Middle frontal gyrus (tissue), 1 donor: Measurements from ENCODE around the gene FCRL2.

Experiments
- DNase-seq: peaks from one replicate; pipeline ENCODE4 v3.0.0-alpha.2; 2015; ENCODE audit warnings: low spot score; ENCODE audit errors: extremely low spot score

FCRL2 gene, protein sequence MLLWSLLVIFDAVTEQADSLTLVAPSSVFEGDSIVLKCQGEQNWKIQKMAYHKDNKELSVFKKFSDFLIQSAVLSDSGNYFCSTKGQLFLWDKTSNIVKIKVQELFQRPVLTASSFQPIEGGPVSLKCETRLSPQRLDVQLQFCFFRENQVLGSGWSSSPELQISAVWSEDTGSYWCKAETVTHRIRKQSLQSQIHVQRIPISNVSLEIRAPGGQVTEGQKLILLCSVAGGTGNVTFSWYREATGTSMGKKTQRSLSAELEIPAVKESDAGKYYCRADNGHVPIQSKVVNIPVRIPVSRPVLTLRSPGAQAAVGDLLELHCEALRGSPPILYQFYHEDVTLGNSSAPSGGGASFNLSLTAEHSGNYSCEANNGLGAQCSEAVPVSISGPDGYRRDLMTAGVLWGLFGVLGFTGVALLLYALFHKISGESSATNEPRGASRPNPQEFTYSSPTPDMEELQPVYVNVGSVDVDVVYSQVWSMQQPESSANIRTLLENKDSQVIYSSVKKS

DNA sequence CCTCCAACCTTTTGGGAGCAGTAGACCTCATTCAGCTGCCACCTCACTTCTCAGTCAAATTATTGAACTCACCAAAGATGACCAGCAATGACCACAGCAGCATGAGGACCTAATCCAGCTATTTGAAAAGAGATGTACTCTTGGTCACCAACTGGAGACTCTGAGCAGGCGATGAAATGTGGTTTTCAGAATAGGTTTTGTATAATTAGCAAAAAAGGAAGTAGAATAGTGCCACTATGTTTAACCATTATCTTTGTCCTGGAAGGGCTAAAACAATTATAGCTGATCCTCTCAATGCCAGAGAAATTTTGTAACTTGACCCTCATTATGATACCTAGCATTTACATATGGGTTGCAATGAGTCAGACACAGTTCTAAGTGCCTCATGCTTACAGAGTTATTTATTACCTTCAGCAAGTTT lies at the start of gene FCRL2:
Gene FCRL2, minus strand, starts transcription at position 162 of the 421 bp plus-strand sequence. Its CDS starts 59 bp downstream, at position 103.
- DNase-seq = no peak

- no peak for DNase-seq
Observed at GRCh38 chr1:157820299-157820698, 43.4 kb upstream of the FCRL2 start.

DNA sequence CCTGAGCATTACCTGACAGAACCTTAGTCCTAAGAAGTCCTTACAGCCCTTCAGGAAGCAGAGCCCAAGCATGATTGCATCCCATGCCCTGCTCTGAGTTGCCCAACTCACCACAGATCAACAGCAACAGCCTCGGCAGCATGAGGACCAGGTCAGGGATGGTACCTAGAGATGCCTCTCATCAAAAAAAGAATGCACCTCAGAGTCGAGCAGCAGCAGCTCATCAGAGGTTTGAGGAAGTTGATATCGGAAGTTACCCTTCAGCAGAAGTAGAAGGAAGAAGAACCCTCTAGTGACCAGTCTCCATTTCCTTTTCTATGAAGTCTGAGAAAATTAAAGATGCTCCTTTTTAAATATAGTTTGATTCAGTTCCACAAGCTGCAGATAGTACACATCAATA lies 43.0 kb upstream of the FCRL2 start, which contains the start of gene FCRL1:
Gene FCRL1, minus strand, starts transcription at position 225 of the 400 bp plus-strand sequence. Its CDS starts 83 bp downstream, at position 142.
- DNase-seq = no peak

- no peak for DNase-seq
Observed at GRCh38 chr1:157819215-157819614, 42.3 kb upstream of the FCRL2 start.

DNA sequence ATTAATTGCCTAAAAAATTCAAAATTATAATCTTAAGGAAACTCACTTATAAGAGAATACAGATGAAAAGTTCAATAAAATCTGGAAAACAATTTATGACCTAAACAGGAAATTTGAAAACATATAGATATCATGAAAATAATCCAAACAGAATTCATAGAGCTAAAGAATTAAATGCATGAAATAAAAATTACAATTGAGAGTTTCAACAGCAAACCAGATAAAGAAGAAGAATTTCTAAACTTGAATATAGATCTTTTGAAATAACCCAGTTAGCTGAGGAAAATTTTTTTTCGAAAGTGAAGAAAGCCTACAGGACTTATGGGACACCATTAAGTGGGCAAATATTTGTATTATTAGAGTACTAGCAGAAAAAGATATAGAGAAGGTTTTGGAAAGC lies 36.3 kb upstream of the FCRL2 start:
- no peak for DNase-seq

DNA sequence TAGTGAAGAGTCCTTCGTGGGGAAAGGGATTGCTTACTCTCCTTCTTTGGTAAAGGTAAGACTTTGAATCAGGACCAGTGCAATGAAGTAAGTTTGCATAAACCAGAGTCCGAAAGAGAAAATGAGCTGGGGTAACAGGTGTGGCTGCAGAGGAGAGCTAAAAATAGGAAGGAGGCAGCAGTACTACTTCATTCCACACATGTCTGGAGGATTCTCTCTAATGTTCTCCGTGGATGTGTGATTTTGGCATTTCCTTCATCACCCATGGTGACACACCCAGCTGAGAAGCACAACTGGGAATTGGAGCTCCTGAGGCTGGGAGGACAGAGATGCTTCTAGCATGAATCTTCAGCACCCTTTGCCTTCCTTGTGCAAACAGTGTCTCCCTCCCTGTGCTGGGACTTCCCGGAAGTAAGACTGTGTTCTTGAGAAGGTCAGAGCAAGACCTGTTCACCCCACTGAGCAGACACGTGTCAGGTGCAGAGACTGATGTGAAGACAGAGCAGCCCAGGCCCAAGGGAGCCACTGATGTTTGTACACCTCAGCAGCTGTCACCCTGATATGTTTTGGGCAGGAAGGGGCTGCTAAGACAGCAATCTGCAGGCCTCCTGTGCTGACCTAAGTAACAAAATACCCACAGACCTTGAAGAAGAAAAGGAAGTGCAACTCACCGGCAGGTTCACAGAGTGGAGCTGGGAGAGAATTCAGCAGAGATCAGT lies 29.7 kb upstream of the FCRL2 start:
- no peak for DNase-seq

GRCh38 chr1:157803851-157804250 lies 26.9 kb upstream of the FCRL2 start:
- DNase-seq = no peak

GRCh38 chr1:157799996-157800395 lies 23.1 kb upstream of the FCRL2 start:
- DNase-seq = no peak

DNA sequence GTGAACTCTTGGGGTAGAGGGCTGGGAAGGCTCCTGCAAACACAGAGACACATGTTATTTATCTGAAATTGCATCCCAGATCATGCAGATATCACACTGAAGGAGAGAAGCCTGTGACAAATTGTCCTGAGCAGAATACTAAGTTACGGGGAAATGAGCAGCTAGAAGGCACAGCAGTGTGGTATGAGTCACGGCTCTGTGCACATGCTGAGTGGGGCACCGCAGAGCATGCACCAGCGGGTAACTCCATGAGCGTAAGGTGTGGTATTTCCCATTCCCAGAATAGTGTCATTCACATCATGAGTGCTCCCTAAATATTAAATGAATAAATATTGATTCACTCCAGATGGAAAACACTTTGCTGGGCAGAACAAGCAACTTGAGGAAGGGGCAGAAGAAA lies 21.3 kb upstream of the FCRL2 start:
- no peak for DNase-seq

GRCh38 chr1:157785248-157785647 lies 8.3 kb upstream of the FCRL2 start:
- DNase-seq = no peak

DNA sequence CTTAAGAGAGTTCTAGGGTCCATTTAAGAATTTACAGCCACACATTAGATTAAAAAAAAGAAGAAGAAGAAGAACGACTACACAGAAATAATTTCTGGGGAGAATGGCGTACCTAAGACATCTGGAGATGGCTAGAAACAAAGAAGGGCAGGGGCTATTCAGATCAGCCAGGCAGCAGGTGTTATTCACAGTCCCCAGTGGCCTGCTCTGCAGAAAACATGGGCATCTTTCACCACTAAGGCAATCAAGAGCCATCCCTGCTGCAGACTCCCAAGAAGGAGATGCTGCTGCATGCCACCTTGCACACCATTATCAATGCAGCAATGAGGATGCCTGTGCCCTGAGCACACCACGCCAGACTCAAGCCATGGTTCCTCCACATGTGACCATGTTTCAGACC lies 7.9 kb upstream of the FCRL2 start:
- no peak for DNase-seq

- DNase-seq = no peak
Observed at GRCh38 chr1:157782931-157783330, 6.0 kb upstream of the FCRL2 start.

DNA sequence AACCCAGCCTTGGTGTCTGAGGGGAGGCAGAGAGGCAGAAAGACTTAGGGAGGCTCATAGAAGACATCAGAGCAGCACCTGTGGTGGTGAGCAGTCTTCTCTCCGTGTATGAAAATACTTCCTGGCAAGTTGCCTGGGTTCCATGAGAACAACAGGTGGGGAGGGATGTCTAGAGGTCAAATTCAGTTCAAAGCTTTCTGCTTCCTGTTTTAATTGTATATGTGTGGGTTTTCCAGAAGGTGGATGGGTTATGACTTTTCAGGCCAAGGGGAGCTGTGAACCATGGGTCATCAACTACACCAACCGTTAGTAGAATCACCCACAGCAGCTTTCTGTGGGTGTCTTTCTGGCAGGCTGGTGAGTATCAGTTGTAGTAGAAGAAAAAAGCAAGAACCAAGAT lies 4.1 kb upstream of the FCRL2 start:
- DNase-seq = no peak

DNA sequence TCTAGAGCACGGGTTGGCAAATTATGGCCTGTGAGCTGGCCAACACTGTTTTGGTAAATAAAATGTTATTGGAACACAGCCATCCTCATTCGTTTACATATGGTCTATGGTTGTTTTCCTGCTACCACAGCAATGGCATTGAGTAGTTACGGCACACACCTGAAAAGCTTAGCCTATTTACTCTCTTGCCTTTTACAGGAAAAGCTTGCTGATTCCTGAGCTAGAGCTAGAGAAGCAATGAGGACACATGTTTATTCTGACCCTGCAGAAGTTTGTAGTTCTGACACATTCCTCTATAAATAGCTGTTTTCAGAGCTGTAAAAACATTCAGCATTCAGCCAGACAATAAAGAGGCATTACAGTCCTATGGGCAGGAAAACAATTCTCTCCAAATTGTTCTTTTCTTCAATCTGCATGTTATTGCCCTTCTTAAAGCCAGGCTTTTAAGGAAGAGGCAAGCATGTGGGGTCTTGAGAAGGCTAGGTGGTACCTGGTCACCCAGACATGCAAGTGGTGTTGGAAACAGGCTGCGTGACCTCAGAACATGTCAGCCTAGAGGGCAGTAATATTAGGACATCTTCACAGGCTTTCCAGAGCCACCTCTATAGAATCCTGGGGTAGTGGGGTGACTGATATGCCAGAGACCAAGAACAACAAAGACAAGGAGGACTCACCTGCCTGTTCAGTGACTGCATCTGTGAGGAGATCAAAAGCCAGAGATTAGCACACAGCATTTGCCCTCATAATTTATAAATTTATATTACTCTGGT lies 1.6 kb downstream of the FCRL2 start:
- DNase-seq = no peak

DNA sequence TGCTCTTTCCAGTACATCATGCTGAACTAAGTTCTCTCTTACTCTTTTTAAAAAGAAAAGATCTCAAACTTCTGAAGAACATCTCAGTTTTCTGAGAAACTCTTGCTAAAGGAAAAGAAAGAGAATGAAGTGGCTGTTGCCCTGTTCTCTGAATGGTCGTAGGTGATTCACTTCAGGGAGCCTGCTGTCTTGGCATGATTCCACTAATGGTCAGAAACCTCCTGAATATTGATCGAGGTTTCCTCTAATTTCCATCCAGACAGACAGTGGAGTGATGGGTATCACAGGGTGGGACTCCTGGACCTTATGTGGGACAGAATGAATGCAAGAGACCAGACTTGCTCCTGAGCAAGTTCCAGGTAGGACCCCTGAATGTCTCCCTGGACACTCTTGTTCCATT lies 2.5 kb downstream of the FCRL2 start:
- DNase-seq = no peak

DNA sequence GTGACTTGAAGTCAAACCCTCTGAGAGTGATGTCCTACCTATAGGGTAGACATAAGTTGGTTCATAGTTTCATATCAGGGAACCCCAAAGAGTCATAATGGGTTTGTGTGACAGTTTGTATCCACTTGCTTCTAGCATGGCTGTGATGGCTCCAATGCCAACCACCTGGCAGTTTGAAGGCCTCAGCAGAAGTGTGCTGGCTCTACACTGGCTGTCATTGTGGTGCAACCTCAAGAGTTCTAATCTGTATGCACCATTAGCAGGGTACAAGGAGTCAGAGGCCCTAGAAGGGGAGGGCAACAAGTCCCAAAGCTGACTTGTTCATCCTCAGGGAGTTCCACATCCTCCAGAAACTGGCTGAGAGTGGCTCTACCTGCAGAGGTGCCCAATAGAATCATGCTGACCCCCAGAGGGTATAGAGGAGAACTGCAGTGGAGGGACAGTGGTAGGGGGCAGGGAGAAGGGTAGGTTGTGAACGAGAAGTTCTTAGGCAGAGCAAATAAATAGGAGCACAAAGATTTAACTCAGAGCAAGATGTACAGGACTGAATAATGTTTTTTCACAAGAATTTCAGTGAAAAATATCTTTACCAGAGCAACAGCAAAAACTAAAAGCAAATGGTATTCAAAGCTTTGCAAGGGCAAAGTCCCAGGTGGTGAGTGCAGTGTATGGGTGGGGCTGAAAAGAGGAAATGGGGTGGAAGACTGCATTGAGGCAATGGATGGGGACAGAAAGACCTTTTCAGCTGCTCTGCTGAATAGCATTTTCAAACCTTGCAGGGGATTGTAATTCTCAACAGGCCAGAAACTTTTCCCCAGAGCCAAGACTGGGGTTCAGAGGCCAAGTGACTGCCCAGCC lies 3.2 kb downstream of the FCRL2 start:
- no peak for DNase-seq

DNA sequence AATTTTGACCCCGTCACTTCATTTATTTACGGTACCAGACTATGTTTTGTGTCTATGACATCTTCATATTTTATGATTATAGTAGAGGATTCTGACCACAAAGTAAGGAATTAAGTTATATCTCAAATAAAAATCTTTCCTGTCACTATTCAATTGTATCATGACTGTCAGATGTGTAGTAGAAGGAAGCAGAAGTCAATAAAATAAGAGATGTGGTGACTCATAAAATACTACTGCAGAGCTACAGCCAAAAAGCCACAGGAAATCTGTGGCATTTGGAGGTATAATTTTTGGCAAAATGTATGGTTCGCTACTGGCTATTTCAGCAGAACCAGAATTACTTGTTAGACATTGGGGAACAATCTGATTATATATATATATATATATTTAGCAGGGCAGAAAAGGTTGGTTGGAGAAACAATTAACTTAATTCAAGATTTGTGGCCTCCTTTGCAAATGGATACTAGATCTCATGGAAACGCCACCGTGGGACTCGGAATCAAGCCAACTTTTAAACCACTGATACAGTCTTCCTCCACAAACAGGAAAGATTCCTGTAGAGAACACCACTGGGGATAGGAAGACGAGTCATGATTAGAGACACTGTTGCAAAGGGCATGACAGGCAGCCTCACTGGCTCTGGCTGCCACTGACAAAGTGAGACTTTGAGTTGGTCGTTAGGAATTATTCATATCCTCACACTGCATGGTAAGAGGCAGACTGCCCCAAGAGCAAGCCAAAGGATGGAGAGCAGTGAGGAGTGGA lies 5.1 kb downstream of the FCRL2 start:
- no peak for DNase-seq

DNA sequence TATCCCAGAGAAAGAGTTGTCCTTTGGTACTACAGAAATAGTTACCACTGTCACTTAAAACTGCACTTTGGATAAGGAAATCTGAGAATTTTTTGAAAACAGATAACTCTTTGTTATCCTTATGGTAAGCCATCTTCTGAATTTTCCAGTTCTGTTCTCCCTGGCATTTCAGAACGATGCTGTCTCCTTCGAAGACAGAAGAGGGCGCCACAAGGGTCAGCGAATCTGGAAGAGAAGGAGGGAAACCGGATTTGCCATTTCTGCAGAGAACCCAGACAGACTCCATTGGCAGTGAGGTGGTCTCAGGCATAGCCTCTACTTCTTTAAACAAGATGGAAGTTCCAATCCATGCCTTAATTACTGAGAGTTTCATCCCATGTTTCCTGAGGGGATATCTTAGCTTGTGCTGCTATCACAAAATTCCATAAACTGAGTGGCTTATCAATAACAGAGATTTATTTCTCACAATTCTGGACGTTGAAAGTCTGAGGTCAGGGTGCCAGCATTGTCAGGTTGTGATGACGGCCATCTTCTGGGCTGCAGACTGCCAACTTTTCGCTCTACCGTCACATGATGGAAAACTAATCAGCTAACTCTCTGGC lies 6.4 kb downstream of the FCRL2 start:
- DNase-seq = no peak

DNA sequence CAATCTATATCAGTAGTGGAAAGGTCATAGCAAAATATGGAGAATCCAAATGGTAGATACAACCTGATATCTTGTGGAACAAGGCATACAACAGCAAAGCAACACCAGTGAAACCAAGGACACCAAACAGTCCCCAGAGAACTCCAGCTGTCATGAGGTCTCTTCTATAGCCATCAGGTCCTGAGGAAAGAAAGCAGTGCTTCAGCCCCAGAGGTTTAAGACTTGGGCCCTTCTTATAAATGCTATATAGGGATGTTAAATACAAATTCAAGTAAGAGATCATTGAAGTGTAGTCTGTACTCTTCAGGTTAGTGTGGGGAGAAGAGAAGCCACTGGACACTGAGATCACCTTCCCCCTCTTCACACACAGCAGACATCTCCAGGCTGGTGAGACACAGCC lies 10.1 kb downstream of the FCRL2 start:
- no peak for DNase-seq

DNA sequence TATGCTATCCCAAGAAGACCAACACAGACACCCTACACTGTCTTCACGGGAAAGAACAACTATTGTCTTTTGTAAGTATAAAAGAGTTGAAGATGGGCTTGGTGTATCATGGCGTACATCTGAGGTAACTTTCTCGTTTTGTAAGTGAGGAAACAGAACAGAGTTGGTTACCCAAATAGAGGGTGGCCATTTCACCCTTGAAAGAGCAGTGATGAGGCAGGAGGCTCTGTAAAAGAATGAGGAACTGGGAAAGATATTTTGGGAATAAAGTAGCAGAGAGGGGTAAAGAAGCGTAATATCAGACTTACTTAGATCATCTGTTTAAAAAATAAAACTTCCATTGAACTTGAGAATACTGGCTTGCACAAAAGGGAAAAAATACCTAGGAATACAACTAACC lies 18.9 kb downstream of the FCRL2 start:
- DNase-seq = no peak
